PFSK-1 (cell line): ENCODE data around the gene C3orf49.

Experiments
- POLR2AphosphoS5 ChIP-seq: IDR thresholded peaks from 2 replicates; pipeline ENCODE4 v1.6.1; 2012; ENCODE audit warnings: low read depth, mild to moderate bottlenecking, control low read depth, low read length, moderate library complexity
- SIN3A ChIP-seq: IDR thresholded peaks from 2 replicates; pipeline ENCODE4 v1.6.1; 2012; ENCODE audit warnings: mild to moderate bottlenecking, low read length, moderate library complexity, borderline replicate concordance; ENCODE audit not compliant: insufficient read depth
- TAF1 ChIP-seq: IDR thresholded peaks from 2 replicates; pipeline ENCODE4 v1.6.1; 2012; ENCODE audit warnings: low read length, control low read depth, borderline replicate concordance; ENCODE audit not compliant: insufficient read depth

DNA sequence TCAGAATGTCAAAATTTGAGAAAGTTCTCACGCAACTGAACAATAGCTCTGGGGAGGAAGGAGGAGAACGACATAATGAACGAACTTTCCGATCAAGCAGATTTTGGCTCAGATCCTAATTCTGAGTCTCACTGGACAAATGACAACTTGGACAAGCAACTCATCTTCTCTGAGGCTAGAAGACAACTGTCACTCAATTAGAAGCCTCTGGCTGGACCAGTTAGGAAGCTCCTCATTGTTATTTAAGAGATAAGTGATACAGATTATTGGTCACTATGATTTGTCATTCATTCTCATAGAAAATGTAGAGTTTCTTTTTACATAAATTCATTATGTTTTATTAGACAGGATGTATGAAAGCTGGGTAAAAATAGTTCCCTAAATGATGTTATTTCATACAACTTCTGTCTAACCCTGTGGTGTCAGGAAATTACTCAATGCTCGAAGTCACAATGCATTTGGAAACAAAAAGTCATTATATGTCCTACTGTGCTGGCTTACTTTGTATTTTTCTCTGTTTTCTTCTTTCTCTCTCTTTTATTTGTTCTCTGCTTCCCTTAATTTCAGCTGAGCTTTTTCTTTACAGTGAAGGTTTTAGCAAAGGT, 11.0 kb upstream of the C3orf49 start:
- TF ChIP-seq POLR2AphosphoS5 (no peak), SIN3A (no peak), TAF1 (no peak)
